PC-3 (cell line): ENCODE results near the gene SDK1.

Source experiments
- EZH2 ChIP-seq: fragments of 300-600 bp; sonication (generic); IDR thresholded peaks from one replicate; pipeline ENCODE4 v1.6.1; 2017; ENCODE audit warnings: antibody characterized with exemption, mild to moderate bottlenecking, low read length; ENCODE audit not compliant: unreplicated experiment
- TF ChIP-seq, protein P1 (sequence below): fragments of 300-600 bp; sonication (generic); conservative IDR thresholded peaks from 2 replicates; pipeline ENCODE4 v1.5.1; 2017; ENCODE audit warnings: antibody characterized with exemption, low read depth, mild to moderate bottlenecking, low read length

- TF ChIP-seq, protein P1, sequence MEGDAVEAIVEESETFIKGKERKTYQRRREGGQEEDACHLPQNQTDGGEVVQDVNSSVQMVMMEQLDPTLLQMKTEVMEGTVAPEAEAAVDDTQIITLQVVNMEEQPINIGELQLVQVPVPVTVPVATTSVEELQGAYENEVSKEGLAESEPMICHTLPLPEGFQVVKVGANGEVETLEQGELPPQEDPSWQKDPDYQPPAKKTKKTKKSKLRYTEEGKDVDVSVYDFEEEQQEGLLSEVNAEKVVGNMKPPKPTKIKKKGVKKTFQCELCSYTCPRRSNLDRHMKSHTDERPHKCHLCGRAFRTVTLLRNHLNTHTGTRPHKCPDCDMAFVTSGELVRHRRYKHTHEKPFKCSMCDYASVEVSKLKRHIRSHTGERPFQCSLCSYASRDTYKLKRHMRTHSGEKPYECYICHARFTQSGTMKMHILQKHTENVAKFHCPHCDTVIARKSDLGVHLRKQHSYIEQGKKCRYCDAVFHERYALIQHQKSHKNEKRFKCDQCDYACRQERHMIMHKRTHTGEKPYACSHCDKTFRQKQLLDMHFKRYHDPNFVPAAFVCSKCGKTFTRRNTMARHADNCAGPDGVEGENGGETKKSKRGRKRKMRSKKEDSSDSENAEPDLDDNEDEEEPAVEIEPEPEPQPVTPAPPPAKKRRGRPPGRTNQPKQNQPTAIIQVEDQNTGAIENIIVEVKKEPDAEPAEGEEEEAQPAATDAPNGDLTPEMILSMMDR = no peak
- TF ChIP-seq EZH2 = no peak
Measured at GRCh38 chr7:3964980-3965606, 664.0 kb downstream of the SDK1 start.
